Measurements from ENCODE around the gene AKAP8L.

DNA sequence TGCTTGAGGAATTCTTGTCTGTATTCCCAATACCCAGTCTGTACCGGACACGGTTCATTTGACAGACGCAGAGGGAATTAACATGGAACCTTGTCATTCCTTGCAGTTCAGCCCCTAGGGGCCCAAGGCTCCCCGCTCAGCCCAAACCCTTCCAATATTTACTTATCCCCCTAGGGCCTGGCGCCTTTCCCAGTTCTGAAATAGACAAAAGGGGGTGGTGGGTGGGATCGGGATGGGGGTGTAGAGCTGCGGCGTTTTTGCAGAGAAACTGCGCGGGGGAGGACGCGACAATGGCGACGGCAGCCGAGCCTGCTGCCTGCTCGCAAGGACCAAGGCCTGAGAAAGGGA lies 583 bp downstream of the AKAP8L start:
- TF ChIP-seq, protein P1, sequence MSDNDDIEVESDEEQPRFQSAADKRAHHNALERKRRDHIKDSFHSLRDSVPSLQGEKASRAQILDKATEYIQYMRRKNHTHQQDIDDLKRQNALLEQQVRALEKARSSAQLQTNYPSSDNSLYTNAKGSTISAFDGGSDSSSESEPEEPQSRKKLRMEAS (IDR thresholded peaks at IDR 0.05; ENCODE audit: low read depth, low read length) = no peak
- TF ChIP-seq, protein P2, sequence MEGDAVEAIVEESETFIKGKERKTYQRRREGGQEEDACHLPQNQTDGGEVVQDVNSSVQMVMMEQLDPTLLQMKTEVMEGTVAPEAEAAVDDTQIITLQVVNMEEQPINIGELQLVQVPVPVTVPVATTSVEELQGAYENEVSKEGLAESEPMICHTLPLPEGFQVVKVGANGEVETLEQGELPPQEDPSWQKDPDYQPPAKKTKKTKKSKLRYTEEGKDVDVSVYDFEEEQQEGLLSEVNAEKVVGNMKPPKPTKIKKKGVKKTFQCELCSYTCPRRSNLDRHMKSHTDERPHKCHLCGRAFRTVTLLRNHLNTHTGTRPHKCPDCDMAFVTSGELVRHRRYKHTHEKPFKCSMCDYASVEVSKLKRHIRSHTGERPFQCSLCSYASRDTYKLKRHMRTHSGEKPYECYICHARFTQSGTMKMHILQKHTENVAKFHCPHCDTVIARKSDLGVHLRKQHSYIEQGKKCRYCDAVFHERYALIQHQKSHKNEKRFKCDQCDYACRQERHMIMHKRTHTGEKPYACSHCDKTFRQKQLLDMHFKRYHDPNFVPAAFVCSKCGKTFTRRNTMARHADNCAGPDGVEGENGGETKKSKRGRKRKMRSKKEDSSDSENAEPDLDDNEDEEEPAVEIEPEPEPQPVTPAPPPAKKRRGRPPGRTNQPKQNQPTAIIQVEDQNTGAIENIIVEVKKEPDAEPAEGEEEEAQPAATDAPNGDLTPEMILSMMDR (IDR thresholded peaks at IDR 0.05; ENCODE audit: low read depth, low read length) = no peak
- no peak for TF ChIP-seq POLR2A (IDR thresholded peaks at IDR 0.05; ENCODE audit: extremely low read depth, insufficient read length)
- no peak for TF ChIP-seq MYC (IDR thresholded peaks at IDR 0.05; ENCODE audit: low read depth, low read length)

Data from NB4 (cell line).